Liver (tissue), 3 donors: Measurements from ENCODE around the gene COLEC12.

Source experiments
- CTCF ChIP-seq: fragments of 150-350 bp; IDR thresholded peaks from 2 replicates; pipeline ENCODE4 v1.5.1; 2017; ENCODE audit warnings: improper control_type of control experiment, low read depth, low read length; ENCODE audit not compliant: missing input control
- EGR1 ChIP-seq, 2 donors: IDR thresholded peaks; 2 replicates each; pipeline ENCODE4 v1.6.1; 2016 to 2018; ENCODE audit warnings: antibody characterized with exemption in 2 of 2, low read depth in 2 of 2
- FOXA1 ChIP-seq: IDR thresholded peaks from 2 replicates; pipeline ENCODE4 v1.6.1; 2016; ENCODE audit warnings: antibody characterized with exemption
- GABPA ChIP-seq, 2 donors: IDR thresholded peaks in 1 of 2; conservative IDR thresholded peaks in 1 of 2; 2 replicates each; pipeline ENCODE4 v1.6.1; 2016; ENCODE audit warnings: antibody characterized with exemption in 2 of 2, mild to moderate bottlenecking in 1 of 2, moderate library complexity in 1 of 2
- HNF4A ChIP-seq, 2 donors: conservative IDR thresholded peaks; 2 replicates each; pipeline ENCODE4 v1.6.1; 2016; ENCODE audit warnings: antibody characterized with exemption in 2 of 2, mild to moderate bottlenecking in 2 of 2
- RAD21 ChIP-seq, 2 donors: IDR thresholded peaks; 2 replicates each; pipeline ENCODE4 v1.6.1; 2016; ENCODE audit warnings: antibody characterized with exemption in 2 of 2, mild to moderate bottlenecking in 2 of 2
- SP1 ChIP-seq: IDR thresholded peaks from 2 replicates; pipeline ENCODE4 v1.6.1; 2018; ENCODE audit warnings: antibody characterized with exemption, mild to moderate bottlenecking
- TAF1 ChIP-seq: conservative IDR thresholded peaks from 2 replicates; pipeline ENCODE4 v1.6.1; 2016; ENCODE audit warnings: antibody characterized with exemption, mild to moderate bottlenecking
- YY1 ChIP-seq: IDR thresholded peaks from 2 replicates; pipeline ENCODE4 v1.6.1; 2016; ENCODE audit warnings: antibody characterized with exemption, mild to moderate bottlenecking
- TF ChIP-seq, protein P1 (sequence below): IDR thresholded peaks from 2 replicates; pipeline ENCODE4 v1.6.1; 2016; ENCODE audit warnings: antibody characterized with exemption, mild to moderate bottlenecking
- TF ChIP-seq, protein P2 (sequence below): IDR thresholded peaks from 2 replicates; pipeline ENCODE4 v1.6.1; 2016; ENCODE audit warnings: antibody characterized with exemption
- TF ChIP-seq, protein P3 (sequence below): IDR thresholded peaks from 2 replicates; pipeline ENCODE4 v1.6.1; 2016; ENCODE audit warnings: antibody characterized with exemption
- TF ChIP-seq, protein P4 (sequence below): IDR thresholded peaks from 2 replicates; pipeline ENCODE4 v1.6.1; 2016; ENCODE audit warnings: antibody characterized with exemption
- donor health status: healthy.
- donor health status: healthy.

- TF ChIP-seq CTCF, result no peak
- TF ChIP-seq EGR1 (IDR thresholded peaks at IDR 0.05; ENCODE audit: low read depth in 2 of 2), result no peak
- no peak for TF ChIP-seq GABPA (IDR thresholded peaks at IDR 0.05 in 1 of 2, conservative IDR thresholded peaks at IDR 0.05 in 1 of 2)
- no peak for TF ChIP-seq FOXA1
- no peak for TF ChIP-seq SP1
- TF ChIP-seq, protein P1, sequence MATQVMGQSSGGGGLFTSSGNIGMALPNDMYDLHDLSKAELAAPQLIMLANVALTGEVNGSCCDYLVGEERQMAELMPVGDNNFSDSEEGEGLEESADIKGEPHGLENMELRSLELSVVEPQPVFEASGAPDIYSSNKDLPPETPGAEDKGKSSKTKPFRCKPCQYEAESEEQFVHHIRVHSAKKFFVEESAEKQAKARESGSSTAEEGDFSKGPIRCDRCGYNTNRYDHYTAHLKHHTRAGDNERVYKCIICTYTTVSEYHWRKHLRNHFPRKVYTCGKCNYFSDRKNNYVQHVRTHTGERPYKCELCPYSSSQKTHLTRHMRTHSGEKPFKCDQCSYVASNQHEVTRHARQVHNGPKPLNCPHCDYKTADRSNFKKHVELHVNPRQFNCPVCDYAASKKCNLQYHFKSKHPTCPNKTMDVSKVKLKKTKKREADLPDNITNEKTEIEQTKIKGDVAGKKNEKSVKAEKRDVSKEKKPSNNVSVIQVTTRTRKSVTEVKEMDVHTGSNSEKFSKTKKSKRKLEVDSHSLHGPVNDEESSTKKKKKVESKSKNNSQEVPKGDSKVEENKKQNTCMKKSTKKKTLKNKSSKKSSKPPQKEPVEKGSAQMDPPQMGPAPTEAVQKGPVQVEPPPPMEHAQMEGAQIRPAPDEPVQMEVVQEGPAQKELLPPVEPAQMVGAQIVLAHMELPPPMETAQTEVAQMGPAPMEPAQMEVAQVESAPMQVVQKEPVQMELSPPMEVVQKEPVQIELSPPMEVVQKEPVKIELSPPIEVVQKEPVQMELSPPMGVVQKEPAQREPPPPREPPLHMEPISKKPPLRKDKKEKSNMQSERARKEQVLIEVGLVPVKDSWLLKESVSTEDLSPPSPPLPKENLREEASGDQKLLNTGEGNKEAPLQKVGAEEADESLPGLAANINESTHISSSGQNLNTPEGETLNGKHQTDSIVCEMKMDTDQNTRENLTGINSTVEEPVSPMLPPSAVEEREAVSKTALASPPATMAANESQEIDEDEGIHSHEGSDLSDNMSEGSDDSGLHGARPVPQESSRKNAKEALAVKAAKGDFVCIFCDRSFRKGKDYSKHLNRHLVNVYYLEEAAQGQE, result no peak
- TF ChIP-seq HNF4A (conservative IDR thresholded peaks at IDR 0.05), result no peak
- TF ChIP-seq, protein P2, sequence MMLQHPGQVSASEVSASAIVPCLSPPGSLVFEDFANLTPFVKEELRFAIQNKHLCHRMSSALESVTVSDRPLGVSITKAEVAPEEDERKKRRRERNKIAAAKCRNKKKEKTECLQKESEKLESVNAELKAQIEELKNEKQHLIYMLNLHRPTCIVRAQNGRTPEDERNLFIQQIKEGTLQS, result no peak
- TF ChIP-seq RAD21 (IDR thresholded peaks at IDR 0.05), result no peak
- TF ChIP-seq, protein P3, sequence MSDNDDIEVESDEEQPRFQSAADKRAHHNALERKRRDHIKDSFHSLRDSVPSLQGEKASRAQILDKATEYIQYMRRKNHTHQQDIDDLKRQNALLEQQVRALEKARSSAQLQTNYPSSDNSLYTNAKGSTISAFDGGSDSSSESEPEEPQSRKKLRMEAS, result no peak
- no peak for TF ChIP-seq TAF1
- TF ChIP-seq YY1, result no peak
- TF ChIP-seq, protein P4, sequence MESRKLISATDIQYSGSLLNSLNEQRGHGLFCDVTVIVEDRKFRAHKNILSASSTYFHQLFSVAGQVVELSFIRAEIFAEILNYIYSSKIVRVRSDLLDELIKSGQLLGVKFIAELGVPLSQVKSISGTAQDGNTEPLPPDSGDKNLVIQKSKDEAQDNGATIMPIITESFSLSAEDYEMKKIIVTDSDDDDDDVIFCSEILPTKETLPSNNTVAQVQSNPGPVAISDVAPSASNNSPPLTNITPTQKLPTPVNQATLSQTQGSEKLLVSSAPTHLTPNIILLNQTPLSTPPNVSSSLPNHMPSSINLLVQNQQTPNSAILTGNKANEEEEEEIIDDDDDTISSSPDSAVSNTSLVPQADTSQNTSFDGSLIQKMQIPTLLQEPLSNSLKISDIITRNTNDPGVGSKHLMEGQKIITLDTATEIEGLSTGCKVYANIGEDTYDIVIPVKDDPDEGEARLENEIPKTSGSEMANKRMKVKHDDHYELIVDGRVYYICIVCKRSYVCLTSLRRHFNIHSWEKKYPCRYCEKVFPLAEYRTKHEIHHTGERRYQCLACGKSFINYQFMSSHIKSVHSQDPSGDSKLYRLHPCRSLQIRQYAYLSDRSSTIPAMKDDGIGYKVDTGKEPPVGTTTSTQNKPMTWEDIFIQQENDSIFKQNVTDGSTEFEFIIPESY, result no peak
Measured at GRCh38 chr18:407626-408224, 92.8 kb downstream of the COLEC12 start.
